NCI-H345 (cell line): Measurements from ENCODE around the gene NHSL2.
"Not testable (repeated sequence)": the region's sequence is repeated elsewhere in the genome, so short reads cannot be mapped to it uniquely, and the experiment has no call there.

Experiments
- DNase-seq: peaks from one replicate; lab custom pipeline; 2025; lab: John Stamatoyannopoulos, UW

Gene NHSL2

GRCh38 chrX:71910643-71910985 lies at the start of gene NHSL2:
Gene NHSL2 (plus strand): TSS chrX:71910845.
- DNase-seq, result no peak

- DNase-seq, result no peak
These were observed 43.0 kb upstream of the NHSL2 start for GRCh38 chrX:71867680-71868079.

- DNase-seq, result not testable (repeated sequence)
These were observed 41.1 kb upstream of the NHSL2 start for GRCh38 chrX:71869566-71869965.

GRCh38 chrX:71870208-71871098 lies 40.2 kb upstream of the NHSL2 start:
- DNase-seq, result no peak

GRCh38 chrX:71871367-71871766 lies 39.3 kb upstream of the NHSL2 start:
- DNase-seq, result no peak

GRCh38 chrX:71872542-71873458 lies 37.8 kb upstream of the NHSL2 start:
- DNase-seq, result no peak

GRCh38 chrX:71873459-71873833 lies 37.2 kb upstream of the NHSL2 start:
- no peak for DNase-seq

GRCh38 chrX:71876841-71877240 lies 33.8 kb upstream of the NHSL2 start:
- DNase-seq, result not testable (repeated sequence)

- DNase-seq, result no peak
These were observed 25.5 kb upstream of the NHSL2 start for GRCh38 chrX:71885099-71885498.

GRCh38 chrX:71895607-71896006 lies 15.0 kb upstream of the NHSL2 start:
- DNase-seq, result no peak

- DNase-seq, result no peak
These were observed 4.5 kb upstream of the NHSL2 start for GRCh38 chrX:71906144-71906543.

GRCh38 chrX:71908387-71908786 lies 2.3 kb upstream of the NHSL2 start:
- no peak for DNase-seq

- no peak for DNase-seq
These were observed 689 bp upstream of the NHSL2 start for GRCh38 chrX:71909956-71910355.

- DNase-seq, result no peak
These were observed 513 bp downstream of the NHSL2 start for GRCh38 chrX:71910986-71911730.

GRCh38 chrX:71911731-71912050 lies 1.0 kb downstream of the NHSL2 start:
- DNase-seq, result no peak

GRCh38 chrX:71912156-71912555 lies 1.5 kb downstream of the NHSL2 start:
- no peak for DNase-seq

- no peak for DNase-seq
These were observed 2.7 kb downstream of the NHSL2 start for GRCh38 chrX:71913156-71913950.

GRCh38 chrX:71917621-71918343 lies 7.1 kb downstream of the NHSL2 start:
- DNase-seq, result no peak

GRCh38 chrX:71919431-71919830 lies 8.8 kb downstream of the NHSL2 start:
- no peak for DNase-seq

GRCh38 chrX:71919886-71920285 lies 9.2 kb downstream of the NHSL2 start:
- no peak for DNase-seq

- DNase-seq, result no peak
These were observed 12.0 kb downstream of the NHSL2 start for GRCh38 chrX:71922686-71923085.
